ENCODE measurements around the gene SUGCT.

The SUGCT gene

GRCh38 chr7:40468891-40469864 is 334.4 kb downstream of the SUGCT start:
- no peak overlapping the region for H3K27ac ChIP-seq
- TF ChIP-seq, protein P1, sequence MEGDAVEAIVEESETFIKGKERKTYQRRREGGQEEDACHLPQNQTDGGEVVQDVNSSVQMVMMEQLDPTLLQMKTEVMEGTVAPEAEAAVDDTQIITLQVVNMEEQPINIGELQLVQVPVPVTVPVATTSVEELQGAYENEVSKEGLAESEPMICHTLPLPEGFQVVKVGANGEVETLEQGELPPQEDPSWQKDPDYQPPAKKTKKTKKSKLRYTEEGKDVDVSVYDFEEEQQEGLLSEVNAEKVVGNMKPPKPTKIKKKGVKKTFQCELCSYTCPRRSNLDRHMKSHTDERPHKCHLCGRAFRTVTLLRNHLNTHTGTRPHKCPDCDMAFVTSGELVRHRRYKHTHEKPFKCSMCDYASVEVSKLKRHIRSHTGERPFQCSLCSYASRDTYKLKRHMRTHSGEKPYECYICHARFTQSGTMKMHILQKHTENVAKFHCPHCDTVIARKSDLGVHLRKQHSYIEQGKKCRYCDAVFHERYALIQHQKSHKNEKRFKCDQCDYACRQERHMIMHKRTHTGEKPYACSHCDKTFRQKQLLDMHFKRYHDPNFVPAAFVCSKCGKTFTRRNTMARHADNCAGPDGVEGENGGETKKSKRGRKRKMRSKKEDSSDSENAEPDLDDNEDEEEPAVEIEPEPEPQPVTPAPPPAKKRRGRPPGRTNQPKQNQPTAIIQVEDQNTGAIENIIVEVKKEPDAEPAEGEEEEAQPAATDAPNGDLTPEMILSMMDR (conservative IDR thresholded peaks at IDR 0.05): no peak
- no peak for TF ChIP-seq ZFX (IDR thresholded peaks at IDR 0.05)

- no peak overlapping the region for H3K27ac ChIP-seq
- TF ChIP-seq, protein P1 (conservative IDR thresholded peaks at IDR 0.05): no peak
- no peak for TF ChIP-seq ZFX (IDR thresholded peaks at IDR 0.05)
These were observed 335.3 kb downstream of the SUGCT start for GRCh38 chr7:40470091-40470592.

- no peak overlapping the region for H3K27ac ChIP-seq
- TF ChIP-seq, protein P1 (conservative IDR thresholded peaks at IDR 0.05): no peak
- no peak for TF ChIP-seq ZFX (IDR thresholded peaks at IDR 0.05)
These were observed 336.0 kb downstream of the SUGCT start for GRCh38 chr7:40470817-40471216.

DNA sequence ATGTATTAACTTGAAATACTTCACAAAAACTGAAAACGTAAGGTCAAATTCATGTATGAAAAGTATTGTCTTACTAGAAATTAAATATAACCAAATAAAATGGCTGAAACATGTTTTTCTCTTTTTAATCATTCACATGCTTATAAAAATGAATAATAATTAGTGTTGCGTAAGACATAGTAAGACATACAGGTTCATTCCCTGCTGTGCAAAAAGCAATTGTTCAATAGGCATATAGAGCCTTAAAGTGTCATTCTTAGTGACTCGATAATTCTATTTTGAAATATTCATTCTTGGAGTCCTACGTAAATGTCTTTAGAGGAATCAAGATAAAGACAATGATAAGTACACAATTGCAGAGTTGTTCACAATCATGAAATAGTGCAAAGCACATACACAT is 337.1 kb downstream of the SUGCT start:
- H3K27ac ChIP-seq: no peak overlapping the region
- TF ChIP-seq ZFX (IDR thresholded peaks at IDR 0.05): no peak
- TF ChIP-seq, protein P1 (conservative IDR thresholded peaks at IDR 0.05): no peak

GRCh38 chr7:40474790-40475680 is 340.2 kb downstream of the SUGCT start:
- TF ChIP-seq ZFX (IDR thresholded peaks at IDR 0.05): no peak
- TF ChIP-seq, protein P1 (conservative IDR thresholded peaks at IDR 0.05): no peak
- no peak overlapping the region for H3K27ac ChIP-seq

DNA sequence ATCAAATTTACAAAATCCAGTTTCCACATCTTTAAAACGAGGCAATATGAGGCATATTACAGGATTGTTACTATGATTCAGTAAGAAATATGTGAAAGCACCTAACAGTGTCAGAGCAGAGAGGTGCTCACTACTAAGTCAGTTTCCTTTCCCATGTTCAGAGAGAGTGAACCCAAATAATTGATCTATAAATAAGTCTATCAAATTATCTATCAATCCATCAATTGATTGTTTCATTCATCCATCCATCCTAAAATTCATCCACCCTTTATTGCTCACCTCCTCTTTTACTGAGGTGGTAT is 340.8 kb downstream of the SUGCT start:
- H3K27ac ChIP-seq: no peak overlapping the region
- TF ChIP-seq, protein P1 (conservative IDR thresholded peaks at IDR 0.05): no peak
- no peak for TF ChIP-seq ZFX (IDR thresholded peaks at IDR 0.05)

Data from C4-2B (cell line).